Activated B cell treated with CpG ODN at 0.5 μM for 24 hours (primary cell): ENCODE data around the gene PIP5KL1. TPM values are rescaled to one million over a fixed set of nuclear protein-coding genes. Genes with fewer than 3 reads are reported as not detected.
A peak's percentile ranks its signal among the peaks of the same experiment; 100 is the strongest.

Experiments
- ATAC-seq: fragments of 200-7000 bp; cut with Tn5 transposase; one replicate; pipeline ENCODE4 v1.10.0; 2021; ENCODE audit warnings: low read depth, mild to moderate bottlenecking, moderate library complexity
- CTCF ChIA-PET: fragments of 350-600 bp; sonication (Branson Sonifier 250); formaldehyde crosslinking; loops from one replicate; lab custom pipeline; 2021; ENCODE audit warnings: antibody characterized with exemption; lab: Charles Lee
- POLR2A ChIA-PET: fragments of 350-600 bp; sonication (Branson Sonifier 250); formaldehyde crosslinking; loops from one replicate; lab custom pipeline; 2021; ENCODE audit warnings: antibody characterized with exemption; lab: Charles Lee
- DNase-seq: peaks from one replicate; pipeline ENCODE4 v3.0.0; 2022
- H3K27ac Mint-ChIP-seq: one replicate; pipeline ENCODE4 v1.8.0; 2020; ENCODE audit warnings: mixed read lengths
- H3K27me3 Mint-ChIP-seq: one replicate; pipeline ENCODE4 v1.8.0; 2021; ENCODE audit warnings: mixed read lengths
- H3K36me3 Mint-ChIP-seq: one replicate; pipeline ENCODE4 v1.8.0; 2021; ENCODE audit warnings: low read depth, mixed read lengths
- H3K4me1 Mint-ChIP-seq: one replicate; pipeline ENCODE4 v1.8.0; 2021; ENCODE audit warnings: mixed read lengths
- H3K4me3 Mint-ChIP-seq: one replicate; pipeline ENCODE4 v1.8.0; 2020; ENCODE audit warnings: mild to moderate bottlenecking, mixed read lengths
- H3K9me3 Mint-ChIP-seq: one replicate; pipeline ENCODE4 v1.8.0; 2020; ENCODE audit warnings: mixed read lengths
- intact Hi-C: fragments of 100-400 bp; cut with micrococcal nuclease; formaldehyde crosslinking; loops from one replicate; pipeline ENCODE4 v1.15.1; 2024
- total RNA-seq: library from RNA; stranded (reverse); gene quantifications from 2 replicates; pipeline ENCODE4 v1.2.3, GENCODE V29; 2022
- TF ChIP-seq, protein P1 (sequence below): fragments of 200-600 bp; IDR thresholded peaks from one replicate; pipeline ENCODE4 v1.8.0; 2022; ENCODE audit warnings: antibody characterized with exemption, mild to moderate bottlenecking

Gene PIP5KL1
- total RNA-seq, 1 donor from 2014 or later = 1.8 TPM

DNA sequence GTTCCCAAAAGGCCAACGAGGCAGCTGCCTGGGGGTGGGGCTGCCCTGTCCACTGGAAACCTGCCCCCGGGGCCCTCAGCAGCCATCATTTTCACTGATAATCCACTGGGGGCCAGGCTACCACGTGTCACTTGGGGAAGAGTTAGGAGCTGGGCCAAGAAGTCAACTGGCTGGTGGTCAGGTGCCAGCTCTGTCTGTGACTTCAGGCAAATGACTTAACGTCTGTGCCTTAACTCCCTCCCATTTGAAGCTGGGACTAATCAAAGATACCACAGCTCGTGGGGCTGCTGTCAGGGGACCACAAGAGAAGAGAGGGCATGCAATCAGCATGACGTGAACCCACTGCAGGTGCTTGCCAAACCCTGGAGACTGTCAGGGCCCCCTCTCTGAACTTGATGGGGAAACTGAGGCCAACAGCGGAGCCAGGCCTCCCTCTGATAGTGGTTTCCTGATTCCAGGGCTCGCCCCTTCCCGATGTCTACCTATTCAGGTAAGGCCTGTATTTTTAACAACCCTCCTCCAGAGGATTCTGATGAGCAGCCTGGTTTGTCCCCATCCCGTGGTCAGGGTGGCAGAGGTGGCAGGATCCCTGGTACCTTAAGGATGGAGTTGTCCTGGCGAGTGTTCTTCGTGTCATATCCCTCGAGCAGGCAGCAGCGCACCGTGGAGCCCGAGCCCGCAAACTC is 19.4 kb upstream of the PIP5KL1 start:
- H3K36me3 Mint-ChIP-seq = peaks cover 50% of the 10 kb centered on the region
- H3K9me3 Mint-ChIP-seq = no peaks in the 10 kb centered on the region
- H3K4me1 Mint-ChIP-seq = peaks cover 26% of the 10 kb centered on the region
- TF ChIP-seq, protein P1, sequence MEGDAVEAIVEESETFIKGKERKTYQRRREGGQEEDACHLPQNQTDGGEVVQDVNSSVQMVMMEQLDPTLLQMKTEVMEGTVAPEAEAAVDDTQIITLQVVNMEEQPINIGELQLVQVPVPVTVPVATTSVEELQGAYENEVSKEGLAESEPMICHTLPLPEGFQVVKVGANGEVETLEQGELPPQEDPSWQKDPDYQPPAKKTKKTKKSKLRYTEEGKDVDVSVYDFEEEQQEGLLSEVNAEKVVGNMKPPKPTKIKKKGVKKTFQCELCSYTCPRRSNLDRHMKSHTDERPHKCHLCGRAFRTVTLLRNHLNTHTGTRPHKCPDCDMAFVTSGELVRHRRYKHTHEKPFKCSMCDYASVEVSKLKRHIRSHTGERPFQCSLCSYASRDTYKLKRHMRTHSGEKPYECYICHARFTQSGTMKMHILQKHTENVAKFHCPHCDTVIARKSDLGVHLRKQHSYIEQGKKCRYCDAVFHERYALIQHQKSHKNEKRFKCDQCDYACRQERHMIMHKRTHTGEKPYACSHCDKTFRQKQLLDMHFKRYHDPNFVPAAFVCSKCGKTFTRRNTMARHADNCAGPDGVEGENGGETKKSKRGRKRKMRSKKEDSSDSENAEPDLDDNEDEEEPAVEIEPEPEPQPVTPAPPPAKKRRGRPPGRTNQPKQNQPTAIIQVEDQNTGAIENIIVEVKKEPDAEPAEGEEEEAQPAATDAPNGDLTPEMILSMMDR = no peak
- no peaks in the 10 kb centered on the region for H3K27me3 Mint-ChIP-seq
- POLR2A ChIA-PET = interaction anchor here (0.6 kb wide), 1 partner anchor 31 kb away, joined by 4 read pairs; no protein-coding TSS in a partner anchor
- no peak overlapping the region for H3K4me3 Mint-ChIP-seq
- H3K27ac Mint-ChIP-seq = no peak overlapping the region
- intact Hi-C loops = no loop called here
- DNase-seq = no peak
- no peak for ATAC-seq
- CTCF ChIA-PET = interaction anchor here (3.2 kb wide), 1 partner anchor 85 kb away, joined by 21 read pairs; no protein-coding TSS in a partner anchor

DNA sequence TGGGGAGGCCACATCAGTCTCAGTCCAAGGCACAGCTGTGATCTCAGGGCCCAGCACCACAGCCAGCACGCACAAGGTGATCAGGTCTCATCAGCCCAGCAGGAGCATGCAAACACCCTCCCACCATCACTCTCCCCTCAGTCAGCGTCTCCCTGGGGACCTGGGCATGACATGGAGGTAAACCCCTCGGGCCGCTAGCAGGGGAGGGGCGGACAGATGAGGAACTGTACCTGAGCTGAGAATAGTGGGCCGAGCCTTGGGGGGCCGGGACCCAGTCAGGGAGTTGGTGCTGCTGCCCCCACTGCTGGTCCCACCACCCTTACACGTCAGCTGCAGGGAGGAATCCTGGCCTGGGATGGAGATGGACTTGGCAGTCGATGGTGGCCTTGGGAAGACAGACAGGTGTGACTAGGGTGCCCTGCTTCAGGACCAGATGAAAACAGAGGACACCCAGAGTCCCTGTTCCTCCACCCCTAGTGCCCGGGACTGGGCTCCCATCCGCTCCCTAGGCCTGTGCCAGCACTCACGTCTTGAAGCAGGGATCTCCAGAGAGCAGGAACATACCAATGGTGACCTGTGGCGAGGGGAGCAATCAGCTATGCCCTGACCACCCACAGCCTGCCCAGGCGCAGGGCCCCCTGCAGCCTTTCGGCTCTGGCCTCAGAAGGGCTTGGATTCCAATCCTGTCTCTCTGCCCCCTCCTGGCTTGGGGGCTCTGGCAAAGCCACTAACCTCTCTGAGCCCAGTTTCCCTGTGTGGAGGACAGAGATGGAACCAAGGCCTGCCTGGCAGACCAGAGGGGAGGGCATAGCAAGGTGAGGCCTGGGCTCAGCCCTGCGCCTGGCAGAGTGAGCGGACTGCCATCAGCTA is 17.5 kb upstream of the PIP5KL1 start:
- DNase-seq (no peak), ATAC-seq (no peak)
- Mint-ChIP-seq H3K4me1 (peaks cover 26% of the 10 kb centered on the region), H3K9me3 (no peaks in the 10 kb centered on the region), H3K27ac (peak overlapping the region; percentile 54), H3K4me3 (no peak overlapping the region), H3K27me3 (no peaks in the 10 kb centered on the region), H3K36me3 (peaks cover 65% of the 10 kb centered on the region)
- ChIA-PET POLR2A (interaction anchor here (0.9 to 1.1 kb wide), 2 partner anchors 36 to 78 kb away, joined by 3 to 4 read pairs; no protein-coding TSS in a partner anchor), CTCF (interaction anchor here (0.9 to 3.2 kb wide), 2 partner anchors 87 to 170 kb away, joined by 3 to 21 read pairs; no protein-coding TSS in a partner anchor)
- intact Hi-C loops = no loop called here
- TF ChIP-seq, protein P1 = no peak

DNA sequence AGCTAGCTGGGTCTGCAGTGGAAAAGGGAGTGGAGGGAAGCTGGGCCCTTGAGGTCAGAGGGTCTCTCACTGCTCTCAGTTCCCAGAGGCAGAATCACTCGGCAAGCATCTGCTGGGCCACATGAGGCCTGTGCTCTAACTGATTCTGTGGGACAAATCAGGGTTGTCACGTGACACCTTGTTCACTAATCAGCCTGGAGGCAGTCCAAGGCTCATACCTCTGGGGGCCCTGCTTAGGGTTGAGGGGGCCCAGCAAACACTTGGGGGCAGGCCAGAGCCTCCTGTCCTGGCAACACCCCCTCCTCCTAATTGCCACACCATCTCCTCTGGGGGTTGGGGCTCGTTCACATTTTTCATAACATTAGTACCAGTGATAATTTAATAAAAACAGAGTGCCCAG is 16.2 kb upstream of the PIP5KL1 start:
- intact Hi-C loops = no loop called here
- Mint-ChIP-seq H3K36me3 (peaks cover 73% of the 10 kb centered on the region), H3K4me3 (no peak overlapping the region), H3K4me1 (peaks cover 27% of the 10 kb centered on the region), H3K27me3 (no peaks in the 10 kb centered on the region), H3K9me3 (no peaks in the 10 kb centered on the region), H3K27ac (no peak overlapping the region)
- ATAC-seq (no peak), DNase-seq (no peak)
- CTCF ChIA-PET = no interaction called here
- TF ChIP-seq, protein P1 = no peak
- POLR2A ChIA-PET = no interaction called here

DNA sequence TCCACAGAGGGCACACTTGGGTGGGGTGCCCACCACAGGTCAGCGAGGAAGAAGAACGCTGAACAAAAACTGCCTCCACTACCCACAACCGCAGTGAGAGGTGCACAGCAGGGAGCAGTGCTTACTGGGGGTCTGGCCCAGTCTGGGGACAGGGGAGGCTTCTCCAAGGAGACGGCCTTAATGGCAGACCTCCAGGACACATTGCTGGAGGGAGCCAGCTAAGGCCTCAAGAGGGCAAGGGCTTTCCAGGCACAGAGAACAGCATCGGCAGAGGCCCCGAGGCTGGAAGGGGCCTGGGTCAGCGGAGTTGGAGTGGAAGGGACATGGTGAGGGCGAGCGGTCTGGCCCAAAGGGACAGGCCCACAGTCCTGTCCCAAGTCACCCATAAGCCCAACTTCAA is 15.4 kb upstream of the PIP5KL1 start:
- H3K4me1 Mint-ChIP-seq = peaks cover 26% of the 10 kb centered on the region
- intact Hi-C loops = no loop called here
- ChIA-PET POLR2A (no interaction called here), CTCF (no interaction called here)
- ATAC-seq (no peak), DNase-seq (no peak)
- TF ChIP-seq, protein P1 = no peak
- no peak overlapping the region for H3K4me3 Mint-ChIP-seq
- no peaks in the 10 kb centered on the region for H3K9me3 Mint-ChIP-seq
- no peaks in the 10 kb centered on the region for H3K27me3 Mint-ChIP-seq
- peaks cover 71% of the 10 kb centered on the region for H3K36me3 Mint-ChIP-seq
- H3K27ac Mint-ChIP-seq = peak overlapping the region; percentile 35

DNA sequence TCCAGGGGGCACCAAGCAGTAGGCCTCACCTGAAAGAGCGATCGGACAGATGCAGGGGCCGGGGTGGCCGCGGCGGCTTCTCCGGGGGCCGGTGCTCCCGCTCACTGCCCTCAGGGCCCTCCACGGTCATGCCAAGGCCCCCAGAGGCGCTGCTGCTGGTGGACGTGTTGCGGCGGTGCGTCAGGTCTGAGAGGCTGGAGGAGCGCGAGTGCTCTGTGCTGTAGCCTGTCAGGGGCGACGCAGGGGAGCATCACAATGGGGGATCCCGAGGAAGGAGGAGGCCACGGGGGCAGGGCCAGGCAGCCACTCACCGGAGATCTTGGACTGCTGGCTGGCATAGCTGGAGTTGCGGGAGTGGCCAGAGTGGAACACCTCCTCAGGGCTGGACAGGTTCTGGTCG is 14.8 kb upstream of the PIP5KL1 start:
- ChIA-PET POLR2A (no interaction called here), CTCF (interaction anchor here (7.3 kb wide), 1 partner anchor 91 kb away, joined by 160 read pairs; no protein-coding TSS in a partner anchor)
- Mint-ChIP-seq H3K36me3 (peaks cover 72% of the 10 kb centered on the region), H3K4me3 (no peak overlapping the region), H3K9me3 (no peaks in the 10 kb centered on the region), H3K27ac (peak overlapping the region; percentile 35), H3K4me1 (peaks cover 24% of the 10 kb centered on the region), H3K27me3 (no peaks in the 10 kb centered on the region)
- intact Hi-C loops = no loop called here
- DNase-seq = no peak
- ATAC-seq = no peak
- TF ChIP-seq, protein P1 = no peak
